Omental fat pad (tissue), 4 donors: ENCODE results near the gene SUN1. TPM values are rescaled to one million over a fixed set of nuclear protein-coding genes. Genes with fewer than 3 reads are reported as not detected.

Source experiments
- ATAC-seq: fragments of 150-250 bp; one replicate; pipeline ENCODE4 v1.9.1; 2016; ENCODE audit warnings: mild to moderate bottlenecking, moderate library complexity; ENCODE audit not compliant: low FRiP score
- DNase-seq: peaks from one replicate; pipeline ENCODE4 v3.0.0-alpha.2; 2019; ENCODE audit warnings: low spot score
- CTCF ChIP-seq, 3 donors: fragments of 450-650 bp; IDR thresholded peaks; one replicate each; pipeline ENCODE4 v1.5.1; 2016 to 2017; ENCODE audit warnings: antibody characterized with exemption in 3 of 3, mild to moderate bottlenecking in 3 of 3, moderate library complexity in 2 of 3
- total RNA-seq, 4 donors: library from RNA; depleted of rRNA; stranded (reverse); fragments of >200 nt; gene quantifications; one replicate each; pipeline ENCODE4 v1.1.0, GENCODE V29; 2016

Gene SUN1
- total RNA-seq, 4 donors from 2014 or later, result 124 to 245 (median 174) TPM

DNA sequence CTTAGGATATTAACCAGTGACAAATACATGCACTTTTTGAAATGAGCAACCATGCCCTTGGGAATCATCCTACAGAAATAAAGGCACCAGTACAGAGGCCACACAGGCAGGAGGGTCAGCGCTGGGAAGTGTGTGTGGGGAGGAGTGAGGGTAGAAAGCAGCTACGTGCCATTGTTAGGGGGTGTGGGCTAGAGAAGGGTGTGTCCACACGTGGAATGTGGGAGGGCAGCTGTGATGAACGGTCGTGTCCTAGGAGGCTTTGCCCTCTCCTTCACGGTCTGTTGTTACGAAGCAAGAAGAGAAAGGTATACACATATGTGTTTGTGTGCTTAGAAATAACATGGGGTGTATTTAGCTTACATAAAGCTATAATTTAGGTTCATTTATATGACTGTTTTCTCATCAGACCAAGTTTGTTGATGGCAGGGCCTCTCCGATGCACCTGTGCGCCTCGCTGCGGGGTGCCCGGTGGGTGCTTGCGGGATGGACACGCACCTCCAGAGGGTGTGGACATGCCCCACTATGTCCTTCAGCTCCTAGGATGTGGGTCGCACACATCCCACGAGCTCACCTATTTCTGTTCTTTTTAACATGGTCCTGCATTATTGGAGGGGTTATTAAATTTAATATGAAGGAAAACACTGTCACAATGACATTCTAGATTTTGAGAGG lies 27.2 kb downstream of the SUN1 start:
- no peak for TF ChIP-seq CTCF (IDR thresholded peaks at IDR 0.05)
- DNase-seq (no peak), ATAC-seq (peak; percentile 64)

- DNase-seq (no peak), ATAC-seq (no peak)
- no peak for TF ChIP-seq CTCF (IDR thresholded peaks at IDR 0.05)
Measured at GRCh38 chr7:860149-860548, 27.9 kb downstream of the SUN1 start.

DNA sequence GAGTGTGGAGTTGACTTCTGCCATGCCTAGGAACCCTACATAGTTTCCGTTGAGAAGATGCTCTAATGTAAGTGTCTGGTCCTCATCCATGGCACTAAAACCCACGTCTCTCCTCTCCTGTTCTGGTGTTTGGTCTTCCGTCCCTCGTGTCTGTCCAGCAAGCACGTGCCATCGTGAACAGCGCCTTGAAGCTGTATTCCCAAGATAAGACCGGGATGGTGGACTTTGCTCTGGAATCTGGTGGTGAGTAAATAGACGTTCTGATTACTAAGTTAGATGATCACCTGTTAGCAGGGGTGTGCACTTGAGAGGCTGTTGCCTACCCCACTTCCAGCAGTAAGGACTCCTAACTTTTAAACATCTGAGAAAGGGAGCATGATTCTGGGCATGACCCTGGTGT lies 28.9 kb downstream of the SUN1 start:
- DNase-seq, result no peak
- ATAC-seq, result no peak
- TF ChIP-seq CTCF (IDR thresholded peaks at IDR 0.05), result no peak

DNA sequence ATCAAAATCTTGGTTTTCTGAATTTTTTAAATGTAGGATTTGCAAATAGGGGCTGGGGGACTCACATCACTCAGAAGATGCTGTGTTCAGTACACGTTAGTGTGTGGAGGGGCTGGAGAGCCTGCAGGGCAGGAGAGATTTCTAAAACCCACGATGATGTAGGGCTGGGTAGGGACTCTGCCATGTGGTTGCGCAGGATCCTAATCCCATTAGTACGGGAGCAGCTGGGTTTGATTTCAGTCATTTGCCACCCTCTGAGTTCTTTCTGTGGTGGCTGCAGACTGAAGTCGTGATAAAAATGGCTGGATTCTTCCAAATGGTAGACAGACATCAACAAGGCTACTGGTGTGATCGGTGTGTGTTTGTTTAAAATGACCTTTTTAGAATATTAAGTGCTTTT lies 29.9 kb downstream of the SUN1 start:
- ATAC-seq (no peak), DNase-seq (no peak)
- no peak for TF ChIP-seq CTCF (IDR thresholded peaks at IDR 0.05)

DNA sequence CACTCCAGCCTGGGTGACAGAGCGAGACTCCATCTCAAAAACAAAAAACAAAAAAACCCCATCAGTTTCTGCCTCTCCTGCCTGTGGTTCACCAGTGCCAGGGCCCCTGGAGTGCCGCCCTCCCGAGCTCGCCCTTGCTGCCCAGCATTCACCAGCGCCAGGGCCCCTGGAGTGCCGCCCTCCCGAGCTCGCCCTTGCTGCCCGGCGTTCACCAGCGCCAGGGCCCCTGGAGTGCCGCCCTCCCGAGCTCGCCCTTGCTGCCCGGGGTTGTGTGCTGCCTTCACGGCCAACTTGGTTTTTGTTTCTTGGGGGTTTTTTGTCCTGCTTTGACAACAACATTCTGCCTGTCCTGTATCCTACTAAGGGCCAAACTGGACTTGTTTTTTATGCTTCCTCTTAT lies 30.8 kb downstream of the SUN1 start:
- no peak for TF ChIP-seq CTCF (IDR thresholded peaks at IDR 0.05)
- no peak for DNase-seq
- ATAC-seq, result no peak

DNA sequence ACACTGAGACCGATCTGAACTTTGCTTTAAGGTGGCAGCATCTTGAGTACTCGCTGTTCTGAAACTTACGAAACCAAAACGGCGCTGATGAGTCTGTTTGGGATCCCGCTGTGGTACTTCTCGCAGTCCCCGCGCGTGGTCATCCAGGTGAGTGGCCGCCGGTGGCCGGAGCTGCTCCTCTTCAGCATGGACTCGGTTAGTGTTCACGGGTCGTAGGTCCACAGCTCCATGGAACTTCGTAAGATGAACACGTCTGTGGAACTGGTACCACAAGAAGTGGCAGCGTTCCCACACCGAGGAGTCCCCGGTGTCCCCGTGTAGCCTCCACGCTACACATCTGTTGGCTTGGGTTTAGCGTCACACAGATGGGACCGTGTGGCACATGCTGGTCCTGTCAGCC lies 33.6 kb downstream of the SUN1 start:
- DNase-seq (no peak), ATAC-seq (no peak)
- TF ChIP-seq CTCF (IDR thresholded peaks at IDR 0.05), result no peak

DNA sequence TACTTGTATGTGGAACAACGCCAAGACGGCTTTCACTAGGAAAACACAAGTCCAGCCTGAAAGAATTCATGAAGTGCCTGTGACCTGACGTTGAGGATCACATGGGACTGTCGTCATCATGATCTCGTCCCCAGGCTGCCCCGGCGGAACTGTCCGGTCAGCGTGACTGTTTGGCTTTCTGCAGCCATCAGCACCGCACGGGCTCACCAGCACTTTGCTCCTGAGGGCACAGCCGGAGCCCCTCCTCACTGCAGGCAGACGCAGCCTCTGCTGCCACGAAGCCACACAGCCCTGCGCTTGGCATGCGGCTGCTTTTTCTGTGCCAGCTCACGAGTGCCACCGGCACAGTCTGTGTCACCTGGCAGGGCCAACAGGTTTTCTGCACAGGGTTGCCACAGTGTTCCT lies 34.7 kb downstream of the SUN1 start:
- ATAC-seq (peak; percentile 36), DNase-seq (no peak)
- TF ChIP-seq CTCF (IDR thresholded peaks at IDR 0.05), result no peak
